GM18507 (cell line): Measurements from ENCODE around the gene TUBA4A.
"Not testable (repeated sequence)": the region's sequence is repeated elsewhere in the genome, so short reads cannot be mapped to it uniquely, and the experiment has no call there.

Experiments used
- DNase-seq: peaks from one replicate; pipeline ENCODE4 v3.0.0; 2011; ENCODE audit warnings: low read depth; ENCODE audit not compliant: insufficient read length; ENCODE audit errors: extremely low spot score
- FAIRE-seq: peaks from 2 replicates; lab custom pipeline; 2011; peaks lifted over from hg19 to GRCh38; lab: Jason Lieb, UNC

Gene TUBA4A

DNA sequence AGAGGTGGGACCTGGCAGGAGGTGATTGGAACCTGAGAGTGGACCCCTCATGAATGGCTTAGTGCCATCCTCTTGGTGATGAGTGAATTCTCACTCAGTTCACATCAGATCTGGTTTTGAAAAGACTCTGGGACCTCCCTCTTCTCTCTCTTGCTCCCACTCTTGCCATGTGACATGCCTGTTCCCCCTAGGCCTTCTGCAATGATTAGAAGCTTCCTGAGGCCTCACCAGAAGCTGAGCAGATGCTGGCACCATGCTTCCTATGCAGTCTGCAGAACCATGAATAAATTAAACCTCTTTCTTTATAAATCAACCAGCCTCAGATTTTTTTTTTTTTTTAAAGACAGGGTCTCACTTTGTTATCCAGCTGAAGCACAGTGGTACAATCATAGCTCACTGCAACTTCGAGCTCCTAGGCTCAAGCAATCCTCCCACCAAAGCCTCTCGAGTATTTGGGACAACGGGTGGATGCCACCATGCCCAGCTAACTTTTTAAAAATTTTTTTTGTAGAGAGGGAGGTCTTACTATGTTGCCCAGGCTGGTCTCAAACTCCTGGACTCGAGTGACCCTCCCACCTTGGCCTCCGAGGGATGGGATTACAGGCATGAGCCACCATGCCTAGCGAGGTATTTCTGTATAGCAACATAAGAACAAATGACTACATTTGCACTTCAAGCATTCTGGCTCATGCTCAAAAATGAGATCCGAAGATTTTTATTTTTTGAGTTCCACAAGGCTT lies 49.1 kb downstream of the TUBA4A start:
- DNase-seq (no peak), FAIRE-seq (no peak)

DNA sequence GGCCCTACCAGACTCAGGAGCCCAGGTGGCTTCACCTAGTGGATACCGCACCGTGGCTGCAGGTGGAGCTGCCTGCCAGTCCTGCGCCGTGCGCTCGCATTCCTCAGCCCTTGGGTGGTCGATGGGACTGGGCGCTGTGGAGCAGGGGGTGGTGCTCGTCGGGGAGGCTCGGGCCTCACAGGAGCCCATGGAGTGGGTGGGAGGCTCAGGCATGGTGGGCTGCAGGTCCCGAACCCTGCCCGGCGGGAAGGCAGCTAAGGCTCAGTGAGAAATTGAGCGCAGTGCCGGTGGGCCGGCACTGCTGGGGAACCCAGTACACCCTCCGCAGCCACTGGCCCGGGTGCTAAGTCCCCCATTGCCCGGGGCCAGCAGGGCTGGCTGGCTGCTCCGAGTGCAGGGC lies 52.4 kb downstream of the TUBA4A start:
- not testable (repeated sequence) for FAIRE-seq, DNase-seq

DNA sequence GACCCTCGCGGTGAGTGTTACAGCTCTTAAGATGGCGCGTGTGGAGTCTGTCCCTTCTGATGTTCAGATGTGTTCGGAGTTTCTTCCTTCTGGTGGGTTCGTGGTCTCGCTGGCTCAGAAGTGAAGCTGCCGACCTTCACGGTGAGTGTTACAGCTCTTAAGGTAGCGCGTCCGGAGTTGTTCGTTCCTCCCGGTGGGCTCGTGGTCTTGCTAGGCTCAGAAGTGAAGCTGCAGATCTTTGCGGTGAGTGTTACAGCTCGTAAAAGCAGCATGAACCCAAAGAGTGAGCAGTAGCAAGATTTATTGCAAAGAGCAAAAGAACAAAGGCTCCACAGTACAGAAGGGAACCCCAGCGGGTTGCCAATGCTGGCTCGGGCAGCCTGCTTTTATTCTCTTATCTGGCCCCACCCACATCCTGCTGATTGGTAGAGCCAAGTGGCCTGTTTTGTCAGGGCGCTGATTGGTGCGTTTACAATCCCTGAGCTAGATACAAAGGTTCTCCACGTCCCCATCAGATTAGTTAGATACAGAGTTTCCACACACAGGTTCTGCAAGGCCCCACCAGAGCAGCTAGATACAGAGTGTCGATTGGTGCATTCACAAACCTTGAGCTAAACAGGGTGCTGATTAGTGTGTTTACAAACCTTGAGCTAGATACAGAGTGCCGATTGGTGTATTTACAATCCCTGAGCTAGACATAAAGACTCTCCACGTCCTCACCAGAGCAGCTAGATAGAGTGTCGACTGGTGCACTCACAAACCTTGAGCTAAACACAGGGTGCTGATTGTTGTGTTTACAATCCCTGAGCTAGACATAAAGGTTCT lies 53.0 kb downstream of the TUBA4A start:
- DNase-seq, FAIRE-seq: not testable (repeated sequence)
